Measurements from ENCODE around the gene PNPLA2.
A peak's percentile ranks its signal among the peaks of the same experiment; 100 is the strongest.

The PNPLA2 gene

DNA sequence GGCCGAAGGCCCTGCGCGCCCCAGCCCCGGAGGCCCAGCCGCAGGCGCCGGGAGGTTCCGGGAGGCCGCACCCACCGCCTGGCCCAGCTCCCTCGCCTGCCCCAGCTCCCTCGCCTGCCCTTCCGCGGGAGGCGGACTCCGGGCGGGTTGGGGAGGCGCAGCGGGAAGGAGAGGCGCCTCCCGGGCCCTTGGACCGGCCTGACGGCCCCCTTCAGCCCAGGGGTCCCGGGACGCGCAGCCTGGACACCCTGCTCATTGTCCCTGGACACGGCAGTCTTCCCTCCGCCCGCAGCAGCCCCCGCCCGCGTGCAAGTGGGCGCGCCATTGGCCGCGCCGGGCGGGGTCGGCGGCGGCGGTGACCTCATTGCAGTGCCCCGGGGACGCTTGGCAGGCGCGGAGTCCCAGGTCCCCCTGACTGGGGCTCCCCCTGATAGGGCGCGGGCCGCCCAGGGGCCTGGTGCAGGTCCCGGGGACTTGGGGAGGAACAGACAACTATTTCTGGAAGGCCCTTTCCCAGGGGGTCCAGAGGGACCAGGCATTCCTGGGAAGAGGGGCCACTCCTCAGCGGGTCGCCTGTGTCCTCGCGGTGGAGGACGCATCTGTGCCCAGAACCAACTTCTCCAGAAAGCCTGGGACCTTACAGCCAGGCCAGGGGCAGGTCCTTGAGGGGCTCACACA lies 14.5 kb downstream of the PNPLA2 start:
- peak overlapping the region; percentile 83 for H3K27ac ChIP-seq

DNA sequence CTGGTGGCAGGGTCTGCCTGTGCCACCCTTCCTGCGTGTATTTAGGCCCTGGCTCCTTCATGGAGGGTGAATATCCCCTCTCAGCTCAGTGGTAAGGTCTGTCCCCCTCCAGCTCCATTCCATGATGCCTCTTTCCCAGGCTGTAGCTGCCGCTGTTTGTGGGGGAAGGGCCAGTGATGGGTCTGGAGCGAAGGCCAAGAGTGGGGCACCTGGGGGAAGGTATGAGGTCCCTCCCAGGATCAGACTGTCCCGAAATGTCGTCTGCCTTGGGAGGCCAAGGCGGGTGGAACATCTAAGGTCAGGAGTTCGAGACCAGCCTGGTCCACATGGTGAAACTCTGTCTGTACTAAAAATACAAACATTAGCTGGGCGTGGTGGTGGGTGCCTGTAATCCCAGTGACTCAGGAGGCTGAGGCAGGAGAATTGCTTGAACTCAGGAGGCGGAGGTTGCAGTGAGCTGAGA lies 15.2 kb downstream of the PNPLA2 start:
- TF ChIP-seq CTCF (conservative IDR thresholded peaks at IDR 0.05), result no peak
- H3K27ac ChIP-seq, result peak overlapping the region; percentile 83

More for the DNA sequence above, 14.5 kb downstream of the PNPLA2 start:
- no peak for TF ChIP-seq CTCF (conservative IDR thresholded peaks at IDR 0.05)

DNA sequence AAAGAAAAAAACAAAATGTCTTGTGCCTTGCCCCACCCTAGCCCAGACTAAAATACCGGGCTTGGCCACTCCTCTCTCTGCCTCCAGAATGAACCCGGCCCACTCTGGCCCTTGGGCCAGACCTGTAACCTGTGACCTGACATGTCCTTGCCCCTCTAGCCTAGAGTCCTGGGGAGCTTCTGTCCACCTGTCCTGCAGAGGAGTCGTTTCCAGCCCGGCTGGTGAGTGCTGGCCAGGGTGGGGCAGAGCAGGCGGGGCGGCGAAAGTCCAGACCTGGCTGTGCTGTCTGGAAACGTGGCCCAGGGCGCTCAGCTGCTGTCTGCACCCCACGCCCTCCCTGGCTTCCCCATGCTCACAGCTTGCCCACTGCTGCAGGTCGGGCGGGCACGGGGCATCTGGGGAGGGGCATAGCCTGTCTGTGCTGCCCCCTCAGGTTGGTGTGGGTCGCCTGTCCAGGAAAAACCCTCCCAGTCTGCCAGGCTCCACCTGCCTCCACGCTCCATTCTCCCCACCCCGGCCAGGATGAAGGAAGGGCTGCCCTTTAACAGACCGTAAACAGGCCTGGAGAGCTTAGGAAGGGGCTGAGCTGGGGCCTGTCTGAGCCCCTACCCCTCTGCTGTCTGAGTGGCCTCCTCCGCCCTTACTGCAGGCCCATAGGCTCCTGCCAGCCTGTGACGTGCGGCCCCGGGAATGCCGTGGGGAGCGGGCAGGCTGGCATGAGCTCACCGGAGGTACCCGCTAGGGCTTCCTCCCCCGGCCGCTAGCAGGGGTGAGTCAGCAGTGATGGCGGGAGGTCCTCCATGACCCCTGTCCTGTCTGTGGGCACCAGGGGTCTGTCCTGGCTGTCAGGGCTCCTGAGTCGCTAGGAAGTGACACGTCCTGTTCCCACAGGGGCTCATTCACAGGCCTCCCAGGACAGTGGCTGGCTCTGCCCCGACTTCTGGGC lies 15.9 kb downstream of the PNPLA2 start:
- no peak for TF ChIP-seq CTCF (conservative IDR thresholded peaks at IDR 0.05)
- peak overlapping the region; percentile 83 for H3K27ac ChIP-seq

DNA sequence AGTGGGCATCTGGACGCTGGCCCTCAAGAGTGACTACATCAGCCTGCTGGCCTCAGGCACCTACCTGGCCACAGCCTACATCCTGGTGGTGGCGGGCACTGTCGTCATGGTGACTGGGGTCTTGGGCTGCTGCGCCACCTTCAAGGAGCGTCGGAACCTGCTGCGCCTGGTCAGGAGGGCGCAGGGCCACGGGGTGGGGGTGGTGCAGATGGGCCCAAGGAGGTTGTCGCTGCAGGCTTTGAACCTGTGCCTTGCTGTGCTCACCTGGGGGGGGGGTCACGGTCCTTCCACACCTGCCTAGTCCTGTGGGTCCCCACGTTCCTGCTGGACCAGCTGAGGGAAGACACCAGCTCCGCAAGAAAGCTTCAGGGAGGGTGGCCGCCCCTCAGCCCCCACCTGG lies 17.6 kb downstream of the PNPLA2 start:
- H3K27ac ChIP-seq, result no peak overlapping the region
- TF ChIP-seq CTCF (conservative IDR thresholded peaks at IDR 0.05), result no peak

DNA sequence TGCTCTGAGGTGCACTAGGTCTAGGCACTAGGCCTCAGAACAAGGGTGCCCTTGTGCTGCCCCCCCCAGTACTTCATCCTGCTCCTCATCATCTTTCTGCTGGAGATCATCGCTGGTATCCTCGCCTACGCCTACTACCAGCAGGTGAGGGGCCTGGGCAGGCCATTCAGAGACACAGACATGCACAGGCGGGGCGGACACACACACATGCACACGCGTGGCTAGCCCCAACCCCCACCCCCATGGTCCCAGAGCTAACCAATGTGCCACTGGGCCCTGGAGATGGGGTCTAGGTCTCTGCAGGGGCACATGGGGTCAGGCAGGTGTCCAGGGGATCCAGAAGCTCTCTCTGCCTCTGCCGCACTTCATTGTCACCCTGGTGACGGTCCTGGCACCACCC lies 18.0 kb downstream of the PNPLA2 start:
- no peak overlapping the region for H3K27ac ChIP-seq
- no peak for TF ChIP-seq CTCF (conservative IDR thresholded peaks at IDR 0.05)

- H3K27ac ChIP-seq, result no peak overlapping the region
- no peak for TF ChIP-seq CTCF (conservative IDR thresholded peaks at IDR 0.05)
Observed at GRCh38 chr11:837189-837989, 18.7 kb downstream of the PNPLA2 start.

GRCh38 chr11:837990-838307 lies 19.2 kb downstream of the PNPLA2 start:
- TF ChIP-seq CTCF (conservative IDR thresholded peaks at IDR 0.05), result no peak
- H3K27ac ChIP-seq, result no peak overlapping the region

Data from VCaP (cell line).